Activated naive CD4-positive, alpha-beta T cell treated with anti-CD3 and anti-CD28 coated beads, Interleukin-2, amount 50 U/mL, for 24 hours (primary cell): ENCODE measurements around the gene SOBP.

Experiments used
- H3K27ac Mint-ChIP-seq: one replicate; pipeline ENCODE4 v1.8.0; 2021; ENCODE audit warnings: mild to moderate bottlenecking, mixed read lengths
- H3K27me3 Mint-ChIP-seq: one replicate; pipeline ENCODE4 v1.8.0; 2021; ENCODE audit warnings: mixed read lengths
- H3K36me3 Mint-ChIP-seq: one replicate; pipeline ENCODE4 v1.8.0; 2021; ENCODE audit warnings: mixed read lengths
- H3K4me1 Mint-ChIP-seq: one replicate; pipeline ENCODE4 v1.8.0; 2021; ENCODE audit warnings: mixed read lengths
- H3K4me3 Mint-ChIP-seq: one replicate; pipeline ENCODE4 v1.8.0; 2021; ENCODE audit warnings: mild to moderate bottlenecking, mixed read lengths
- H3K9me3 Mint-ChIP-seq: one replicate; pipeline ENCODE4 v1.8.0; 2021; ENCODE audit warnings: mixed read lengths

SOBP gene

GRCh38 chr6:107572886-107573285, 83.0 kb downstream of the SOBP start:
- peaks cover 5% of the 10 kb centered on the region for H3K27me3 Mint-ChIP-seq
- H3K4me3 Mint-ChIP-seq = no peak overlapping the region
- no peaks in the 10 kb centered on the region for H3K9me3 Mint-ChIP-seq
- H3K4me1 Mint-ChIP-seq = no peaks in the 10 kb centered on the region
- H3K36me3 Mint-ChIP-seq = no peaks in the 10 kb centered on the region
- H3K27ac Mint-ChIP-seq = no peak overlapping the region

- no peak overlapping the region for H3K27ac Mint-ChIP-seq
- H3K27me3 Mint-ChIP-seq = peaks cover 5% of the 10 kb centered on the region
- H3K4me1 Mint-ChIP-seq = no peaks in the 10 kb centered on the region
- H3K36me3 Mint-ChIP-seq = no peaks in the 10 kb centered on the region
- no peak overlapping the region for H3K4me3 Mint-ChIP-seq
- no peaks in the 10 kb centered on the region for H3K9me3 Mint-ChIP-seq
Observed at GRCh38 chr6:107574856-107575255, 84.9 kb downstream of the SOBP start.

GRCh38 chr6:107576852-107577251, 86.9 kb downstream of the SOBP start:
- no peak overlapping the region for H3K27ac Mint-ChIP-seq
- no peak overlapping the region for H3K4me3 Mint-ChIP-seq
- no peaks in the 10 kb centered on the region for H3K9me3 Mint-ChIP-seq
- H3K4me1 Mint-ChIP-seq = no peaks in the 10 kb centered on the region
- no peaks in the 10 kb centered on the region for H3K36me3 Mint-ChIP-seq
- H3K27me3 Mint-ChIP-seq = peaks cover 9% of the 10 kb centered on the region

- H3K27ac Mint-ChIP-seq = no peak overlapping the region
- no peaks in the 10 kb centered on the region for H3K36me3 Mint-ChIP-seq
- no peaks in the 10 kb centered on the region for H3K4me1 Mint-ChIP-seq
- H3K9me3 Mint-ChIP-seq = no peaks in the 10 kb centered on the region
- H3K27me3 Mint-ChIP-seq = peaks cover 11% of the 10 kb centered on the region
- H3K4me3 Mint-ChIP-seq = no peak overlapping the region
Observed at GRCh38 chr6:107578642-107579341, 88.9 kb downstream of the SOBP start.

GRCh38 chr6:107579456-107580056, 89.6 kb downstream of the SOBP start:
- H3K9me3 Mint-ChIP-seq = no peaks in the 10 kb centered on the region
- no peaks in the 10 kb centered on the region for H3K4me1 Mint-ChIP-seq
- no peak overlapping the region for H3K4me3 Mint-ChIP-seq
- H3K27me3 Mint-ChIP-seq = peaks cover 9% of the 10 kb centered on the region
- H3K36me3 Mint-ChIP-seq = no peaks in the 10 kb centered on the region
- H3K27ac Mint-ChIP-seq = no peak overlapping the region

- Mint-ChIP-seq H3K4me1 (no peaks in the 10 kb centered on the region), H3K27me3 (peaks cover 8% of the 10 kb centered on the region), H3K27ac (no peak overlapping the region), H3K9me3 (no peaks in the 10 kb centered on the region), H3K36me3 (no peaks in the 10 kb centered on the region), H3K4me3 (no peak overlapping the region)
Observed at GRCh38 chr6:107582086-107582485, 92.2 kb downstream of the SOBP start.

- Mint-ChIP-seq H3K36me3 (no peaks in the 10 kb centered on the region), H3K9me3 (no peaks in the 10 kb centered on the region), H3K27me3 (peaks cover 10% of the 10 kb centered on the region), H3K4me1 (no peaks in the 10 kb centered on the region), H3K27ac (no peak overlapping the region), H3K4me3 (no peak overlapping the region)
Observed at GRCh38 chr6:107584726-107585125, 94.8 kb downstream of the SOBP start.

- H3K9me3 Mint-ChIP-seq = no peaks in the 10 kb centered on the region
- H3K27me3 Mint-ChIP-seq = peaks cover 8% of the 10 kb centered on the region
- no peak overlapping the region for H3K4me3 Mint-ChIP-seq
- no peaks in the 10 kb centered on the region for H3K4me1 Mint-ChIP-seq
- no peaks in the 10 kb centered on the region for H3K36me3 Mint-ChIP-seq
- H3K27ac Mint-ChIP-seq = no peak overlapping the region
Observed at GRCh38 chr6:107585815-107586435, 96.0 kb downstream of the SOBP start.

GRCh38 chr6:107587451-107587850, 97.5 kb downstream of the SOBP start:
- H3K27me3 Mint-ChIP-seq = peaks cover 6% of the 10 kb centered on the region
- H3K4me1 Mint-ChIP-seq = no peaks in the 10 kb centered on the region
- H3K4me3 Mint-ChIP-seq = no peak overlapping the region
- no peaks in the 10 kb centered on the region for H3K36me3 Mint-ChIP-seq
- H3K9me3 Mint-ChIP-seq = no peaks in the 10 kb centered on the region
- H3K27ac Mint-ChIP-seq = no peak overlapping the region

GRCh38 chr6:107589199-107589598, 99.3 kb downstream of the SOBP start:
- Mint-ChIP-seq H3K9me3 (no peaks in the 10 kb centered on the region), H3K27me3 (peaks cover 7% of the 10 kb centered on the region), H3K4me1 (no peaks in the 10 kb centered on the region), H3K4me3 (no peak overlapping the region), H3K27ac (no peak overlapping the region), H3K36me3 (no peaks in the 10 kb centered on the region)

GRCh38 chr6:107589934-107590333, 100.0 kb downstream of the SOBP start:
- no peaks in the 10 kb centered on the region for H3K36me3 Mint-ChIP-seq
- no peak overlapping the region for H3K27ac Mint-ChIP-seq
- H3K27me3 Mint-ChIP-seq = peaks cover 7% of the 10 kb centered on the region
- no peaks in the 10 kb centered on the region for H3K9me3 Mint-ChIP-seq
- no peak overlapping the region for H3K4me3 Mint-ChIP-seq
- H3K4me1 Mint-ChIP-seq = no peaks in the 10 kb centered on the region

- no peaks in the 10 kb centered on the region for H3K36me3 Mint-ChIP-seq
Observed at GRCh38 chr6:107590378-107590777, 100.5 kb downstream of the SOBP start.

GRCh38 chr6:107591346-107591745, 101.4 kb downstream of the SOBP start:
- no peak overlapping the region for H3K4me3 Mint-ChIP-seq
- no peaks in the 10 kb centered on the region for H3K9me3 Mint-ChIP-seq
- no peak overlapping the region for H3K27ac Mint-ChIP-seq
- H3K4me1 Mint-ChIP-seq = no peaks in the 10 kb centered on the region
- H3K27me3 Mint-ChIP-seq = peaks cover 7% of the 10 kb centered on the region
- H3K36me3 Mint-ChIP-seq = no peaks in the 10 kb centered on the region

More at GRCh38 chr6:107590378-107590777, 100.5 kb downstream of the SOBP start:
- Mint-ChIP-seq H3K4me3 (no peak overlapping the region), H3K9me3 (no peaks in the 10 kb centered on the region), H3K4me1 (no peaks in the 10 kb centered on the region), H3K27me3 (peaks cover 7% of the 10 kb centered on the region), H3K27ac (no peak overlapping the region)

- Mint-ChIP-seq H3K36me3 (no peaks in the 10 kb centered on the region), H3K4me3 (no peak overlapping the region), H3K4me1 (no peaks in the 10 kb centered on the region), H3K9me3 (no peaks in the 10 kb centered on the region), H3K27ac (no peak overlapping the region), H3K27me3 (peaks cover 5% of the 10 kb centered on the region)
Observed at GRCh38 chr6:107592806-107593205, 102.9 kb downstream of the SOBP start.

GRCh38 chr6:107594736-107595135, 104.8 kb downstream of the SOBP start:
- peaks cover 11% of the 10 kb centered on the region for H3K27me3 Mint-ChIP-seq
- H3K36me3 Mint-ChIP-seq = no peaks in the 10 kb centered on the region
- H3K27ac Mint-ChIP-seq = no peak overlapping the region
- no peaks in the 10 kb centered on the region for H3K4me1 Mint-ChIP-seq
- H3K9me3 Mint-ChIP-seq = no peaks in the 10 kb centered on the region
- H3K4me3 Mint-ChIP-seq = no peak overlapping the region

GRCh38 chr6:107598091-107598490, 108.2 kb downstream of the SOBP start:
- H3K27me3 Mint-ChIP-seq = peaks cover 7% of the 10 kb centered on the region
- no peak overlapping the region for H3K4me3 Mint-ChIP-seq
- no peaks in the 10 kb centered on the region for H3K4me1 Mint-ChIP-seq
- H3K27ac Mint-ChIP-seq = no peak overlapping the region
- no peaks in the 10 kb centered on the region for H3K36me3 Mint-ChIP-seq
- no peaks in the 10 kb centered on the region for H3K9me3 Mint-ChIP-seq
